ENCODE measurements around the gene KRTAP9-9.
"Not testable (repeated sequence)": the region's sequence is repeated elsewhere in the genome, so short reads cannot be mapped to it uniquely, and the experiment has no call there.

KRTAP9-9 gene

GRCh38 chr17:41264599-41264998, 9.4 kb downstream of the KRTAP9-9 start:
- DNase-seq (ENCODE audit: low read depth in 1 of 2, low spot score in 1 of 2) = no peak

- DNase-seq (ENCODE audit: low read depth in 1 of 2, low spot score in 1 of 2) = no peak
Measured at GRCh38 chr17:41265078-41265477, 9.9 kb downstream of the KRTAP9-9 start, which contains the start of gene KRTAP9-6. Gene KRTAP9-6 (plus strand): TSS chr17:41265378. CDS start chr17:41265378, 0 bp downstream.

GRCh38 chr17:41267711-41268110, 12.5 kb downstream of the KRTAP9-9 start:
- DNase-seq (ENCODE audit: low read depth in 1 of 2, low spot score in 1 of 2) = no peak

- not testable (repeated sequence) for DNase-seq (ENCODE audit: low read depth in 1 of 2, low spot score in 1 of 2)
Measured at GRCh38 chr17:41271323-41271722, 16.1 kb downstream of the KRTAP9-9 start.

- DNase-seq (ENCODE audit: low read depth in 1 of 2, low spot score in 1 of 2) = no peak
Measured at GRCh38 chr17:41271858-41272257, 16.7 kb downstream of the KRTAP9-9 start.

- DNase-seq (ENCODE audit: low read depth in 1 of 2, low spot score in 1 of 2) = not testable (repeated sequence)
Measured at GRCh38 chr17:41275648-41276190, 20.5 kb downstream of the KRTAP9-9 start, which contains the start of gene KRTAP9-7. Gene KRTAP9-7 (plus strand): TSS chr17:41275698. CDS start chr17:41275698, 0 bp downstream.

GRCh38 chr17:41278176-41278955, 23.2 kb downstream of the KRTAP9-9 start:
- DNase-seq (ENCODE audit: low read depth in 1 of 2, low spot score in 1 of 2) = no peak

- DNase-seq (ENCODE audit: low read depth in 1 of 2, low spot score in 1 of 2) = no peak
Measured at GRCh38 chr17:41284043-41284442, 28.9 kb downstream of the KRTAP9-9 start.

GRCh38 chr17:41284546-41284945, 29.4 kb downstream of the KRTAP9-9 start:
- no peak for DNase-seq (ENCODE audit: low read depth in 1 of 2, low spot score in 1 of 2)

GRCh38 chr17:41287050-41287449, 31.9 kb downstream of the KRTAP9-9 start:
- DNase-seq (ENCODE audit: low read depth in 1 of 2, low spot score in 1 of 2) = no peak

GRCh38 chr17:41294016-41294415, 38.8 kb downstream of the KRTAP9-9 start:
- no peak for DNase-seq (ENCODE audit: low read depth in 1 of 2, low spot score in 1 of 2)

GRCh38 chr17:41296846-41297245, 41.7 kb downstream of the KRTAP9-9 start:
- no peak for DNase-seq (ENCODE audit: low read depth in 1 of 2, low spot score in 1 of 2)

GRCh38 chr17:41298458-41299135, 43.4 kb downstream of the KRTAP9-9 start:
- DNase-seq (ENCODE audit: low read depth in 1 of 2, low spot score in 1 of 2) = no peak

- no peak for DNase-seq (ENCODE audit: low read depth in 1 of 2, low spot score in 1 of 2)
Measured at GRCh38 chr17:41301204-41301790, 46.1 kb downstream of the KRTAP9-9 start.

GRCh38 chr17:41301916-41302901, 47.0 kb downstream of the KRTAP9-9 start, which contains the start of gene KRTAP29-1:
Gene KRTAP29-1 (minus strand): TSS chr17:41302851. CDS start chr17:41302851, 0 bp downstream.
- DNase-seq (ENCODE audit: low read depth in 1 of 2, low spot score in 1 of 2) = no peak

- DNase-seq (ENCODE audit: low read depth in 1 of 2, low spot score in 1 of 2) = no peak
Measured at GRCh38 chr17:41302981-41303380, 47.8 kb downstream of the KRTAP9-9 start.

GRCh38 chr17:41304091-41304490, 48.9 kb downstream of the KRTAP9-9 start:
- no peak for DNase-seq (ENCODE audit: low read depth in 1 of 2, low spot score in 1 of 2)

Data from activated T-helper 1 cell treated with anti-CD3 and anti-CD28 coated beads, Interleukin-2, amount 50 U/mL, for 16 hours (primary cell).